Stimulated activated CD4-positive, alpha-beta T cell treated with anti-CD3 and anti-CD28 coated beads, TNF-alpha, amount 100 ng/mL, for 48 hours (primary cell): ENCODE results near the gene MBTPS1.

Experiments
- DNase-seq, 3 donors: peaks; one replicate each; pipeline ENCODE4 v3.0.0-alpha.2; 2020; ENCODE audit warnings: low read depth in 3 of 3

MBTPS1 gene

GRCh38 chr16:84004442-84004841 lies 112.3 kb downstream of the MBTPS1 start:
- DNase-seq, result no peak
